Measurements from ENCODE around the gene TPSG1.
"Not testable (repeated sequence)": the region's sequence is repeated elsewhere in the genome, so short reads cannot be mapped to it uniquely, and the experiment has no call there.

The TPSG1 gene

GRCh38 chr16:1256874-1257322 lies 31.8 kb upstream of the TPSG1 start:
- Histone ChIP-seq H3K4me2 (ENCODE audit: low read depth, low read length) (no peak overlapping the region), H3K79me2 (ENCODE audit: low read length) (no peaks in the 10 kb centered on the region), H3K9me3 (replicated peaks; ENCODE audit: insufficient read depth, low read length) (no peaks in the 10 kb centered on the region), H3F3A (ENCODE audit: insufficient read depth, low read length) (no peaks in the 10 kb centered on the region), H3K27me3 (replicated peaks; ENCODE audit: insufficient read depth, low read length) (peaks cover 58% of the 10 kb centered on the region), H3K27ac (ENCODE audit: low read length) (no peak overlapping the region), H3K9me2 (replicated peaks; ENCODE audit: insufficient read depth, low read length) (no peaks in the 10 kb centered on the region), H4K20me1 (ENCODE audit: insufficient read depth, low read length) (no peaks in the 10 kb centered on the region), H2AFZ (ENCODE audit: low read length) (no peak overlapping the region), H3K36me3 (replicated peaks; ENCODE audit: insufficient read depth, low read length) (no peaks in the 10 kb centered on the region), H3K4me3 (ENCODE audit: low read length) (no peak overlapping the region), H3K4me1 (ENCODE audit: low read length) (no peaks in the 10 kb centered on the region), H3K9ac (ENCODE audit: low read length) (no peak overlapping the region)
- TF ChIP-seq CTCF (IDR thresholded peaks at IDR 0.05; ENCODE audit: low read length): no peak
- TF ChIP-seq EZH2 (optimal IDR thresholded peaks at IDR 0.05; ENCODE audit: low read depth, low read length): no peak
- no peak for TF ChIP-seq EZH2phosphoT487 (IDR thresholded peaks at IDR 0.05; ENCODE audit: low read length)
- DNase-seq: no peak

GRCh38 chr16:1256296-1256873 lies 31.3 kb upstream of the TPSG1 start:
- H3K4me2 ChIP-seq (ENCODE audit: low read depth, low read length); H3K79me2 ChIP-seq (ENCODE audit: low read length); H3K9ac ChIP-seq (ENCODE audit: low read length); H2AFZ ChIP-seq (ENCODE audit: low read length); DNase-seq; H3K4me1 ChIP-seq (ENCODE audit: low read length); H3K36me3 ChIP-seq (replicated peaks; ENCODE audit: insufficient read depth, low read length); H3K4me3 ChIP-seq (ENCODE audit: low read length); H3K27ac ChIP-seq (ENCODE audit: low read length); H3F3A ChIP-seq (ENCODE audit: insufficient read depth, low read length); H4K20me1 ChIP-seq (ENCODE audit: insufficient read depth, low read length); H3K9me2 ChIP-seq (replicated peaks; ENCODE audit: insufficient read depth, low read length); H3K9me3 ChIP-seq (replicated peaks; ENCODE audit: insufficient read depth, low read length): not testable (repeated sequence)
- peaks cover 53% of the 10 kb centered on the region for H3K27me3 ChIP-seq (replicated peaks; ENCODE audit: insufficient read depth, low read length)

- not testable (repeated sequence) for DNase-seq; H4K20me1 ChIP-seq (ENCODE audit: insufficient read depth, low read length); H3F3A ChIP-seq (ENCODE audit: insufficient read depth, low read length); H3K79me2 ChIP-seq (ENCODE audit: low read length); H3K27ac ChIP-seq (ENCODE audit: low read length); H3K4me1 ChIP-seq (ENCODE audit: low read length); H3K36me3 ChIP-seq (replicated peaks; ENCODE audit: insufficient read depth, low read length); H3K9me2 ChIP-seq (replicated peaks; ENCODE audit: insufficient read depth, low read length); H3K9ac ChIP-seq (ENCODE audit: low read length); H3K4me3 ChIP-seq (ENCODE audit: low read length); H2AFZ ChIP-seq (ENCODE audit: low read length); H3K4me2 ChIP-seq (ENCODE audit: low read depth, low read length); H3K9me3 ChIP-seq (replicated peaks; ENCODE audit: insufficient read depth, low read length)
- H3K27me3 ChIP-seq (replicated peaks; ENCODE audit: insufficient read depth, low read length): peaks cover 44% of the 10 kb centered on the region
Measured at GRCh38 chr16:1255276-1256122, 30.4 kb upstream of the TPSG1 start, which contains the start of gene TPSD1. Gene TPSD1 (plus strand): TSS chr16:1256069. CDS start chr16:1256281, 212 bp downstream.

GRCh38 chr16:1254821-1255220 lies 29.8 kb upstream of the TPSG1 start:
- not testable (repeated sequence) for H3K4me1 ChIP-seq (ENCODE audit: low read length); H3K9me3 ChIP-seq (replicated peaks; ENCODE audit: insufficient read depth, low read length); H3K79me2 ChIP-seq (ENCODE audit: low read length); H3F3A ChIP-seq (ENCODE audit: insufficient read depth, low read length); H2AFZ ChIP-seq (ENCODE audit: low read length); H3K4me2 ChIP-seq (ENCODE audit: low read depth, low read length); H3K36me3 ChIP-seq (replicated peaks; ENCODE audit: insufficient read depth, low read length); H3K4me3 ChIP-seq (ENCODE audit: low read length); H3K9me2 ChIP-seq (replicated peaks; ENCODE audit: insufficient read depth, low read length); H3K27ac ChIP-seq (ENCODE audit: low read length); H3K9ac ChIP-seq (ENCODE audit: low read length); DNase-seq; H4K20me1 ChIP-seq (ENCODE audit: insufficient read depth, low read length)
- H3K27me3 ChIP-seq (replicated peaks; ENCODE audit: insufficient read depth, low read length): peaks cover 37% of the 10 kb centered on the region

- not testable (repeated sequence) for H3K4me1 ChIP-seq (ENCODE audit: low read length); H3K79me2 ChIP-seq (ENCODE audit: low read length); H3K36me3 ChIP-seq (replicated peaks; ENCODE audit: insufficient read depth, low read length); DNase-seq; H3K9me2 ChIP-seq (replicated peaks; ENCODE audit: insufficient read depth, low read length); H3F3A ChIP-seq (ENCODE audit: insufficient read depth, low read length); H4K20me1 ChIP-seq (ENCODE audit: insufficient read depth, low read length); H3K4me2 ChIP-seq (ENCODE audit: low read depth, low read length); H3K27ac ChIP-seq (ENCODE audit: low read length); H2AFZ ChIP-seq (ENCODE audit: low read length); H3K9ac ChIP-seq (ENCODE audit: low read length); H3K4me3 ChIP-seq (ENCODE audit: low read length); H3K9me3 ChIP-seq (replicated peaks; ENCODE audit: insufficient read depth, low read length)
- H3K27me3 ChIP-seq (replicated peaks; ENCODE audit: insufficient read depth, low read length): peaks cover 27% of the 10 kb centered on the region
Measured at GRCh38 chr16:1253701-1254364, 28.8 kb upstream of the TPSG1 start.

GRCh38 chr16:1249031-1249755 lies 24.1 kb upstream of the TPSG1 start:
- H3K4me3 ChIP-seq (ENCODE audit: low read length); H3K9me3 ChIP-seq (replicated peaks; ENCODE audit: insufficient read depth, low read length); DNase-seq; H3K79me2 ChIP-seq (ENCODE audit: low read length); H3K36me3 ChIP-seq (replicated peaks; ENCODE audit: insufficient read depth, low read length); H3F3A ChIP-seq (ENCODE audit: insufficient read depth, low read length); H3K4me2 ChIP-seq (ENCODE audit: low read depth, low read length); H3K9ac ChIP-seq (ENCODE audit: low read length); H3K4me1 ChIP-seq (ENCODE audit: low read length); H3K27ac ChIP-seq (ENCODE audit: low read length); H4K20me1 ChIP-seq (ENCODE audit: insufficient read depth, low read length); H3K9me2 ChIP-seq (replicated peaks; ENCODE audit: insufficient read depth, low read length); H2AFZ ChIP-seq (ENCODE audit: low read length): not testable (repeated sequence)
- peaks cover 35% of the 10 kb centered on the region for H3K27me3 ChIP-seq (replicated peaks; ENCODE audit: insufficient read depth, low read length)
